AG04450 (cell line): Measurements from ENCODE around the gene EIF3K. TPM values are rescaled to one million over a fixed set of nuclear protein-coding genes. Genes with fewer than 3 reads are reported as not detected.

Source experiments
- CTCF ChIA-PET: fragments of 300-600, 350-600 bp; formaldehyde crosslinking; extraction: SDS; loops from one replicate; lab custom pipeline; 2022; ENCODE audit warnings: antibody characterized with exemption, inconsistent platforms; lab: Charles Lee
- POLR2A ChIA-PET: fragments of 350-600 bp; formaldehyde crosslinking; extraction: SDS; loops from one replicate; lab custom pipeline; 2021; ENCODE audit warnings: antibody characterized with exemption, inconsistent platforms; lab: Yijun Ruan, JAX
- DNase-seq: peaks from one replicate; pipeline ENCODE4 v3.0.0-alpha.2; 2011; ENCODE audit warnings: low read depth, low spot score
- H3K27ac ChIP-seq: one replicate; pipeline ENCODE4 v1.5.1; 2012; ENCODE audit warnings: low read depth, low read length, control low read depth
- H3K27me3 ChIP-seq: one replicate; pipeline ENCODE4 v1.6.0; 2012; ENCODE audit warnings: low read length; ENCODE audit not compliant: control insufficient read depth, insufficient read depth
- H3K4me3 ChIP-seq: 2 replicates; pipeline ENCODE4 v1.5.1; 2011; ENCODE audit warnings: mild to moderate bottlenecking, low read depth, low read length, control low read depth
- H3K9me3 ChIP-seq: 2 replicates; pipeline ENCODE4 v1.5.1; 2012; ENCODE audit warnings: low read length; ENCODE audit not compliant: control insufficient read depth, insufficient read depth
- CTCF ChIP-seq: IDR thresholded peaks from 2 replicates; pipeline ENCODE4 v1.5.1; 2011; ENCODE audit warnings: low read depth, low read length, control low read depth, inconsistent platforms
- polyA plus RNA-seq: library from polyadenylated mRNA; depleted of rRNA; stranded (reverse); fragments of >200 nt; gene quantifications from 2 replicates; pipeline ENCODE4 v1.2.3, GENCODE V29; 2011

EIF3K gene
- polyA plus RNA-seq, 1 experiment, result 168 TPM

- POLR2A ChIA-PET, result interaction anchor here (0.6 to 1.6 kb wide), 9 partner anchors 8 to 36 kb away, joined by 3 to 7 read pairs (median 4); partner anchors contain the start of gene ACTN4
- CTCF ChIA-PET, result interaction anchor here (2.1 kb wide), 1 partner anchor 9 kb away, joined by 7 read pairs; no protein-coding TSS in a partner anchor
Measured at GRCh38 chr19:38683393-38684077, 64.5 kb downstream of the EIF3K start.

DNA sequence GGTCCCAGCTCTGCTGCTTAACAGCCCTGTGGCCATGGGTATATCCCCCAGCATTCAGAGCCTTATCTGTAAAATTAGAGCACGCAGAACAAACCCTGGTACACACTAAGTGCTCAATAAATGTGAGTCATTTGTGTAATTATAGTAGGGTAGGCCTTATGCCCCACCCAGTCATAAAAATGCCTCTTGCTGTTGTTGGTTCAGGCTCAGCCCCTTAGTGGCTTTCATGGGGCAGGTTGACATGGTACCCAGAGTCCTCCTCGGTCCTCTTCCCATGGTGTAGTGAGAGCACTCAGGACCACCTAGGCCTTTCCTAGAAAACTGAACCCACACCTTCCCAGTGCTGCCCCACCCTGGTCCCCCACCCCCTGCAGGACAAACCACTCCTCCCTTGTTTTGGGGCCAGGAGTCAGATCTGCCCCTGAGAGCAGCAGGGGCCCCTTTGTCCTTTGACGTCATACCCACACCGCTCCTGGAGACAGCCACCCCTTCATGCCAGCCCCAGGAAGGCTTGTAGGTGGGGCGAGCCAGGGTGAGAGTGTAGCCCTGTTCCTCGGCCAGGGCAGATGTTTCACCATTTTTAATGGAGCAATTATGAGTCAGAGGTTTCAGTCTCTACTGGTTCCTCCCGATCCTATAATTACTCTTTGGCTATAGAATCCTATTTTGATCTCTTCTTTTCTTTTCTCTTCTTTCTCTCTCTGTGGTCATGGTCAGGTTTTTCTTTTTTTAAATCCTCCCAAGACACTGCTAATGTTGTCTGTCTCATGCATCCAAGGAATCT, 65.3 kb downstream of the EIF3K start:
- Histone ChIP-seq H3K9me3 (peaks cover 4% of the 10 kb centered on the region; the same call in 1 of the 2 replicates), H3K4me3 (no peak overlapping the region), H3K27ac (peak overlapping the region; percentile 99), H3K27me3 (no peaks in the 10 kb centered on the region)
- TF ChIP-seq CTCF, result no peak
- DNase-seq, result no peak
- ChIA-PET CTCF (no interaction called here), POLR2A (interaction anchor here (0.9 to 1.6 kb wide), 7 partner anchors 8 to 37 kb away, joined by 3 to 7 read pairs (median 5); partner anchors contain the start of gene ACTN4)

More at GRCh38 chr19:38683393-38684077, 64.5 kb downstream of the EIF3K start:
- no peak for DNase-seq
- no peak for TF ChIP-seq CTCF
- Histone ChIP-seq H3K27ac (peak overlapping the region; percentile 99), H3K4me3 (no peak overlapping the region), H3K27me3 (no peaks in the 10 kb centered on the region), H3K9me3 (peaks cover 4% of the 10 kb centered on the region; the same call in 1 of the 2 replicates)

GRCh38 chr19:38684862-38685665, 66.1 kb downstream of the EIF3K start:
- Histone ChIP-seq H3K27ac (peak overlapping the region; percentile 99), H3K9me3 (peaks cover 4% of the 10 kb centered on the region; the same call in 1 of the 2 replicates), H3K4me3 (no peak overlapping the region), H3K27me3 (no peaks in the 10 kb centered on the region)
- CTCF ChIA-PET, result interaction anchor here (1.3 kb wide), 1 partner anchor 38 kb away, joined by 3 read pairs; no protein-coding TSS in a partner anchor
- POLR2A ChIA-PET, result no interaction called here
- no peak for DNase-seq
- TF ChIP-seq CTCF, result no peak

DNA sequence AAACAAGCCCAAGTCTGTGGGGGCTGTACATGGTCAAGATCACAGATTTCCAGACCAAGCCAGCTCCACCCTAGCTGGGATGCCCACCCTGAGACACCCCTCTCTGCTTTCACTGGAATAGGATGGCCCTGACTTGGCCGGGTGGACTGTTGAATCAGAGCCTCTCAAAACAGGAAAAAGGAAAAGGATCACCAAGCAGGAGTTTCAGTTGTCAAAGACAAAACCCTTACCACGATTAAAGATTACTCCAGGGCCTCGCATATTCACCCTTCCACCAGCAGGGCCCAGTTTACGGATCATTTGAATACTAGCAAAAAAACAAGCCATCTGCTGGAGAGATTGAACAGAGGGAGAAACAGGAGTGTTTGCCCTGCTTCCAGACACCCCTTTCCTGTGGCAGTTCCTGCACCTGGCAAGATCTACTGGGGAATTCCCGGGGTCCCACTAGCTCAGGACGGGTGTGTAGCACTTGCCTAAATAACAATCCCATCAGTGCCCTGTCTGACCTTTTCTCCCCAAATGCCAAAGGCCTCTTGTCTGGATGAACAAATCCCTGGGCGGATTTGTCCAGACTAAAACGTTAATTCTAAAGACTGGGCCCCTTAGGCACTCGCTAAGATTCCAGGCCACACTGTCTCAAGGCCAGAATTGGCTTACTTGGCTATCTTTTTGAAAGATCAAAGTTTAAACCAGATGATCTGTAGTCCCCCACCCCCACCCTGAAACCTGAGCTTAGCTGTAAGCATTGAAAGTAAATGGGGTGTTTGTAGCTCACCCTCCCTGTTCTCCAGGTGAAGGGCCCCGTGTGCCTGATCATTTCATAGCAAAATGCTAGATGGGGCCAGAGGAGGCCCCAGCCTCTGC, 66.9 kb downstream of the EIF3K start:
- H3K9me3 ChIP-seq, result peaks cover 4% of the 10 kb centered on the region; the same call in 1 of the 2 replicates
- no peak overlapping the region for H3K4me3 ChIP-seq
- no peak for DNase-seq
- H3K27ac ChIP-seq, result peak overlapping the region; percentile 99
- ChIA-PET CTCF (interaction anchor here (0.5 to 1.3 kb wide), 5 partner anchors 12 to 58 kb away, joined by 3 to 6 read pairs (median 3); no protein-coding TSS in a partner anchor), POLR2A (interaction anchor here (0.5 to 0.7 kb wide), 2 partner anchors 18 to 26 kb away, joined by 3 read pairs; no protein-coding TSS in a partner anchor)
- no peaks in the 10 kb centered on the region for H3K27me3 ChIP-seq
- TF ChIP-seq CTCF, result peak; percentile 72
